ENCODE measurements around the gene JARID2. TPM values are rescaled to one million over a fixed set of nuclear protein-coding genes. Genes with fewer than 3 reads are reported as not detected.

JARID2 gene
- total and polyA plus RNA-seq, 2 of the 8 experiments (the other 6 are each of a cell fraction or from before 2014, with no cell fraction given), result 60.1 to 239 TPM

DNA sequence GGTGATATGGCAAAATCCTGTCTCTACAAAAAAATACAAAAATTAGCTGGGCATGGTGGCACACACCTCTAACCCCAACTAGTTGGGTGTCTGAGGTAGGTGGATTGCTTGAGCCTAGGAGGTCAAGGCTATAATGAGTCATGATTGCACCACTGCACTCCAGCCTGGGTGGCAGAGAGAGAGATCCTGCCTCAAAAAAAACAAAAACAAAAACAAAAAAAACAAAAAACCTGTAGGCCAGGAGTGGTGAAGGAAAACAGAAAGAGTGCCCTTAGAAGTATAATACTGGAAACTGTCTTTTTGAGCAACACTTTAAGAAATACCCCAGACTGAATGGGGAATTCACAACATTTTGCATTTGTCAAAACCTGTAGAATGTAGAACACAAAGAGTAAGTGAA is 85.3 kb downstream of the JARID2 start:
- H4K20me1 ChIP-seq (replicated peaks in 1 of 2; ENCODE audit: control insufficient read depth in 1 of 2, insufficient read depth in 2 of 2, low read length in 2 of 2), result peaks cover 58 to 73% of the 10 kb centered on the region in 2 experiments
- H4K8ac ChIP-seq (ENCODE audit: extremely low read depth, insufficient read depth, low read length), result no peak overlapping the region; the same call in 1 of the 2 replicates
- no peak overlapping the region for H4K5ac ChIP-seq (ENCODE audit: insufficient read length, low read depth, low read length)
- H3K9ac ChIP-seq (replicated peaks in 1 of 4; ENCODE audit: extremely low read depth in 1 of 4, low read depth in 3 of 4, low read length in 3 of 4), result no peak overlapping the region
- no peak overlapping the region for H3K4ac ChIP-seq (replicated peaks; ENCODE audit: insufficient read length, low read depth, low read length)
- no peak overlapping the region; a peak in 1 of 4 replicates for H3K4me2 ChIP-seq (ENCODE audit: insufficient read depth in 1 of 2, low read depth in 2 of 2, low read length in 2 of 2)
- no peak overlapping the region for H2BK20ac ChIP-seq (ENCODE audit: low read length)
- H3K23ac ChIP-seq (ENCODE audit: insufficient read length), result no peak overlapping the region
- no peak for TF ChIP-seq RNF2 (IDR thresholded peaks at IDR 0.05; ENCODE audit: borderline replicate concordance, low read depth, low read length, missing control alignments, poor library complexity, severe bottlenecking)
- no peak for TF ChIP-seq YY1 (IDR thresholded peaks at IDR 0.05; ENCODE audit: low read depth, low read length)
- TF ChIP-seq POU5F1 (IDR thresholded peaks at IDR 0.05; ENCODE audit: low read depth, low read length), result no peak
- no peak for TF ChIP-seq RBBP5 (IDR thresholded peaks at IDR 0.05; ENCODE audit: borderline replicate concordance, low read depth, low read length)
- no peak for TF ChIP-seq JUND (IDR thresholded peaks at IDR 0.05; ENCODE audit: low read length)
- DNase-seq (ENCODE audit: low read depth in 1 of 2, low spot score in 2 of 2) (peak in 1 of 2 experiments; percentile 38), FAIRE-seq (no peak)
- no peak overlapping the region for H3K27ac ChIP-seq (ENCODE audit: low read depth, low read length)
- H2BK12ac ChIP-seq (ENCODE audit: low read depth, low read length), result no peak overlapping the region
- peaks cover 10 to 32% (median 26%) of the 10 kb centered on the region in 4 experiments for H3K4me1 ChIP-seq (replicated peaks in 1 of 4; ENCODE audit: control insufficient read depth in 3 of 4, insufficient read depth in 4 of 4, low read length in 3 of 4)
- peaks cover 94 to 100% of the 10 kb centered on the region in 2 experiments for H3K79me2 ChIP-seq (ENCODE audit: control insufficient read depth in 1 of 2, insufficient read depth in 2 of 2, low read length in 2 of 2)
- no peak overlapping the region for H3K14ac ChIP-seq (ENCODE audit: insufficient read length)
- ChIA-PET POLR2A (ENCODE audit: partially characterized antibody) (interaction anchor here (3.2 kb wide), 1 partner anchor 9 kb away, joined by 15 read pairs; no protein-coding TSS in a partner anchor), CTCF (ENCODE audit: partially characterized antibody) (no interaction called here)
- H3K56ac ChIP-seq (replicated peaks; ENCODE audit: insufficient read length, low read depth, low read length), result no peak overlapping the region
- H3K36me3 ChIP-seq (ENCODE audit: control insufficient read depth in 2 of 4, insufficient read depth in 4 of 4, low read length in 3 of 4), result no peaks in the 10 kb centered on the region; a peak in 1 of 8 replicates
- no peak overlapping the region for H3K18ac ChIP-seq (ENCODE audit: extremely low read depth, low read length)
- no peak overlapping the region for H2AFZ ChIP-seq (ENCODE audit: low read length)
- H2BK5ac ChIP-seq (ENCODE audit: low read depth, low read length), result no peak overlapping the region
- H3K9me3 ChIP-seq (ENCODE audit: insufficient read depth in 2 of 2, low read depth in 1 of 2, low read length in 1 of 2), result no peaks in the 10 kb centered on the region
- H4K91ac ChIP-seq (replicated peaks; ENCODE audit: insufficient read length, low read length), result no peak overlapping the region
- peaks cover 3% of the 10 kb centered on the region; the same call in 1 of the 2 replicates for H3K79me1 ChIP-seq (ENCODE audit: low read depth, low read length)
- H3K4me3 ChIP-seq (ENCODE audit: extremely low read depth in 1 of 4, insufficient read depth in 2 of 4, low read depth in 3 of 4, low read length in 4 of 4), result no peak overlapping the region
- H2BK120ac ChIP-seq (replicated peaks; ENCODE audit: low read depth, low read length), result no peak overlapping the region
- H3K23me2 ChIP-seq (ENCODE audit: low read depth, low read length), result no peaks in the 10 kb centered on the region
- H2BK15ac ChIP-seq (ENCODE audit: low read length), result no peak overlapping the region
- no peaks in the 10 kb centered on the region for H3K27me3 ChIP-seq (replicated peaks in 1 of 4; ENCODE audit: control insufficient read depth in 3 of 4, extremely low read depth in 1 of 4, insufficient read depth in 3 of 4, low read length in 3 of 4)
- no peak overlapping the region for H2AK5ac ChIP-seq (ENCODE audit: low read depth, low read length)
